Adrenal gland (tissue), 12 donors: ENCODE measurements around the gene RFX6. TPM values are rescaled to one million over a fixed set of nuclear protein-coding genes. Genes with fewer than 3 reads are reported as not detected.

Experiments used
- DNase-seq, 7 donors: peaks; one replicate each; pipeline ENCODE4 v3.0.0-alpha.2; 2019 to 2020
- H3K27ac ChIP-seq, 5 donors: fragments of 200-600 bp; sonication (generic) in 4 of 5; 1 replicate in 3 of 5; 2 replicates in 2 of 5; pipeline versions ENCODE4 v1.5.1 to v1.8.0; 2016 to 2020; ENCODE audit warnings: mild to moderate bottlenecking in 1 of 5
- H3K27me3 ChIP-seq: fragments of 200-600 bp; 2 replicates; pipeline ENCODE4 v1.8.0; 2021
- H3K36me3 ChIP-seq, 2 donors: fragments of 200-600 bp; replicated peaks in 1 of 2; 1 replicate in 1 of 2; 2 replicates in 1 of 2; pipeline versions ENCODE4 v1.5.1 to v1.8.0; 2018 to 2022
- H3K4me1 ChIP-seq, 2 donors: fragments of 200-600 bp; replicated peaks in 1 of 2; 1 replicate in 1 of 2; 2 replicates in 1 of 2; pipeline versions ENCODE4 v1.5.1 to v1.8.0; 2018 to 2021
- H3K4me3 ChIP-seq, 4 donors: fragments of 200-600 bp; sonication (generic) in 3 of 4; one replicate each; pipeline ENCODE4 v1.5.1; 2016 to 2018
- H3K9me3 ChIP-seq, 3 donors: fragments of 200-600 bp; sonication (generic) in 1 of 3; replicated peaks in 1 of 3; 1 replicate in 2 of 3; 2 replicates in 1 of 3; pipeline versions ENCODE4 v1.5.1 to v1.8.0; 2016 to 2021
- CTCF ChIP-seq, 6 experiments: fragments of 450-650 bp in 4 of 6; fragments of 200-600 bp in 2 of 6; sonication (generic) in 1 of 6; IDR thresholded peaks; 1 replicate in 5 of 6; 2 replicates in 1 of 6; pipeline versions ENCODE4 v1.5.1 to v1.8.0; 2016 to 2021; ENCODE audit warnings: antibody characterized with exemption in 6 of 6, mild to moderate bottlenecking in 2 of 6, moderate library complexity in 1 of 6
- POLR2A ChIP-seq, 2 donors: fragments of 450-650 bp; IDR thresholded peaks; one replicate each; pipeline ENCODE4 v1.6.1; 2017; ENCODE audit warnings: antibody characterized with exemption in 2 of 2, mild to moderate bottlenecking in 2 of 2, moderate library complexity in 1 of 2
- WGBS, 4 donors: extraction: QIAGEN DNeasy Blood & Tissue Kit in 2 of 4; methylation state at CpG; one replicate each; pipeline versions ENCODE4 v1.1.5 to v1.1.7; 2013 to 2017; 5-methylcytosine and 5-hydroxymethylcytosine counted together
- intact Hi-C, 2 donors: fragments of 100-400 bp; cut with DNase I; formaldehyde crosslinking; loops; one replicate each; pipeline versions ENCODE4 v1.14.1 to v1.15.0; 2022 to 2023
- polyA plus RNA-seq, 3 donors: library from polyadenylated mRNA; stranded (reverse); fragments of 200-250 nt in 2 of 3; fragments of 350-450 nt in 1 of 3; fragmentation: Illumina TruSeq in 1 of 3; extraction: RNeasy Lipid Tissue Mini Kit (QIAGEN cat#74804) in 1 of 3; gene quantifications; one replicate each; pipeline ENCODE4 v1.2.3, GENCODE V29; 2013 to 2014
- total RNA-seq, 9 donors: library from RNA; depleted of rRNA in 4 of 9; stranded (reverse); fragments of >200 nt in 4 of 9; fragments of 120-200 nt in 1 of 9; fragmentation: NEBNext Ultra II Directional in 1 of 9; extraction: Animal tissue kit (Norgen Biotek cat#: 25700) in 1 of 9; gene quantifications; one replicate each; pipeline versions ENCODE4 v1.1.0 to v1.2.4, GENCODE V29; 2013 to 2023
- donor health status: healthy with polysubstance abuse.
- donor health status: Bipolar disorder and iron deficiency.
- donor health status: DM: yes; HTN: yes; CAD: no.
- donor health status: DM: no; HTN: no; CAD: no.
- donor health status: DM: no; HTN: no; CAD: no.
- donor health status: DM: yes; HTN: yes; CAD: no.

The RFX6 gene
- total and polyA plus RNA-seq, 12 donors: 0.27 to 12.0 (median 3.2) TPM; not detected in 4

GRCh38 chr6:116836606-116837342 is 40.3 kb upstream of the RFX6 start:
- 79 to 88% (median 85%) methylated on average over 5 of the region's 5 CpGs for WGBS, 4 donors
- H3K4me3 ChIP-seq: no peak overlapping the region
- no peaks in the 10 kb centered on the region for H3K36me3 ChIP-seq
- H3K9me3 ChIP-seq: no peaks in the 10 kb centered on the region
- TF ChIP-seq POLR2A (IDR thresholded peaks at IDR 0.05): no peak
- TF ChIP-seq CTCF (IDR thresholded peaks at IDR 0.05): no peak
- no peaks in the 10 kb centered on the region for H3K4me1 ChIP-seq
- no peak for DNase-seq
- H3K27ac ChIP-seq: no peak overlapping the region
- intact Hi-C loops: no loop called here
- H3K27me3 ChIP-seq: no peaks in the 10 kb centered on the region

DNA sequence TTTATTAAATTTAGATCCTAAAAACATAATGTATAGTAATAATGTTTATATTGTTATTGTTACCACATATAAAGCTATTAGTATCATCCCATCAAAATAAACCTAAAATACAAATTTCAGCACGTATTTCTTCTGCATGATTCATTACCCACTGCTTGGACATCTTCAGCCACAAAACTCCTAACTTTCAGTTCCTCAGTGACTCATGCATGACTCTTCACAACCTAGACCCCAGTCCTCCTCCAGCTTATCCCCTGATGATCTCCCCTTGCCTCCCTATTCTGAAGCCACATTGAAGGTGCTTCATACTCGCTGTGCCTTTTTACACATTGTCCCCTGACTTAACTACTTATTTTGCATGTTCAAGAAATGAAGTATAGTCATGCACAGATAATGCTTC is 37.0 kb upstream of the RFX6 start:
- Histone ChIP-seq H3K27ac (no peak overlapping the region), H3K4me1 (no peaks in the 10 kb centered on the region), H3K4me3 (no peak overlapping the region), H3K27me3 (no peaks in the 10 kb centered on the region), H3K36me3 (no peaks in the 10 kb centered on the region), H3K9me3 (no peaks in the 10 kb centered on the region)
- no peak for TF ChIP-seq CTCF (IDR thresholded peaks at IDR 0.05)
- no peak for TF ChIP-seq POLR2A (IDR thresholded peaks at IDR 0.05)
- DNase-seq: no peak
- WGBS, 4 donors: 48 to 55% (median 52%) methylated on average over 2 of the region's 2 CpGs
- intact Hi-C loops: loop anchor here in 1 of 2 donors (10.0 kb wide), 1 partner anchor 55 kb away; no protein-coding TSS in a partner anchor

DNA sequence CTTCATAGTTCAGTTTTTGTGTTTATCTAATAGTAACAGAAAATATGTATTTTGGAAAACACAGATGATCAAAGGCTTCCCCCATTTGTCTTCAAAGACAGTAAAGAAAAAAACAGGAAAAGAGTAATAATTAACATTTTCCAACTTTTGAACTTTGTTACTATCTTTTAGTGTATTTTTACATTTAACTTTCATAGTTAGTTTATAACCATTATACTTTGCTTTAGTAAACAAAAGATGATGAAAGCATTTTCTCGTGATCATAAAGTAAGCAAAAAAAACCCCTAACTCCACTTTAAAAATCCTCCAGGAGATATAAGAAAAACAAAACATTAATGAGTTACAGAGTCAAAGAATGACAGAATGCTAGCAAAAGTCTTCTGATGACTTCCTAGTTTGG is 34.6 kb upstream of the RFX6 start:
- Histone ChIP-seq H3K9me3 (no peaks in the 10 kb centered on the region), H3K4me3 (no peak overlapping the region), H3K36me3 (no peaks in the 10 kb centered on the region), H3K27me3 (no peaks in the 10 kb centered on the region), H3K4me1 (no peaks in the 10 kb centered on the region), H3K27ac (no peak overlapping the region)
- no peak for DNase-seq
- no peak for TF ChIP-seq POLR2A (IDR thresholded peaks at IDR 0.05)
- no peak for TF ChIP-seq CTCF (IDR thresholded peaks at IDR 0.05)
- intact Hi-C loops: loop anchor here in 1 of 2 donors (10.0 kb wide), 1 partner anchor 58 kb away; no protein-coding TSS in a partner anchor
- 62 to 71% (median 69%) methylated on average over 1 of the region's 1 CpG for WGBS, 4 donors

DNA sequence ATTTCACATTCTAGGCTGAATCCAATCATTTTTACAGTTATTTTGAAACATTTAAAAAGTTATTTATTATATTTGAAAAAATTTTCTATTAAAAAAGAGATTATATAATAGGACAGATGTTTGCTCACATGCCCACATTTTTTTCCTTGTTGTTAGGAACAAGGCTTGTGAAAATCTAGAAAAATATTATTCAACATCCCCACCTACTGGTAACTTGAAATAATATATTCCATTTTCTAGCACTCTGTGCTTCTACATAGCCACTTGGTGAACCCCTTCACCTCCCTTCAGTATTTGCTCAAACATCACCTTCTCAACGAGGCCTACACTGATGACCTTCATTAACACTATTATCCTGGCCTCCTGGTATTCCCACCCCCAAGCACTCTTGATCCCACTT is 29.8 kb upstream of the RFX6 start:
- intact Hi-C loops: loop anchor here in 1 of 2 donors (10.0 kb wide), 1 partner anchor 62 kb away; no protein-coding TSS in a partner anchor

More for the DNA sequence above, 29.8 kb upstream of the RFX6 start:
- H3K4me3 ChIP-seq: no peak overlapping the region
- no peak overlapping the region for H3K27ac ChIP-seq
- 5 to 8% (median 7%) methylated on average over 1 of the region's 1 CpG for WGBS, 4 donors
- H3K36me3 ChIP-seq: no peaks in the 10 kb centered on the region
- H3K4me1 ChIP-seq: no peaks in the 10 kb centered on the region
- H3K9me3 ChIP-seq: no peaks in the 10 kb centered on the region
- H3K27me3 ChIP-seq: no peaks in the 10 kb centered on the region
- peak; percentile 22 to 56 (median 43) for TF ChIP-seq CTCF (IDR thresholded peaks at IDR 0.05)
- TF ChIP-seq POLR2A (IDR thresholded peaks at IDR 0.05): no peak
- no peak for DNase-seq
